SK-N-SH treated with all-trans-retinoic acid at 6 μM for 48 hours (cell line): Measurements from ENCODE around the gene PIK3R6.

Experiments used
- ATAC-seq: fragments of 200-7000 bp; cut with Tn5 transposase; 3 replicates; pipeline ENCODE4 v1.9.1; 2020; ENCODE audit warnings: mild to moderate bottlenecking, moderate library complexity
- ARNTL ChIP-seq: fragments of 450-650 bp; formaldehyde crosslinking; IDR thresholded peaks from 2 replicates; pipeline ENCODE4 v1.5.0; 2020; ENCODE audit warnings: low read depth, mild to moderate bottlenecking, moderate library complexity, borderline replicate concordance
- BACH2 ChIP-seq: fragments of 250-450 bp; sonication (Bioruptor Pico); IDR thresholded peaks from 2 replicates; pipeline ENCODE4 v1.9.0; 2021; ENCODE audit warnings: mild to moderate bottlenecking, borderline replicate concordance
- ESRRG ChIP-seq: fragments of 250-450 bp; sonication (Bioruptor Pico); IDR thresholded peaks from 2 replicates; pipeline ENCODE4 v1.6.1; 2021; ENCODE audit warnings: mild to moderate bottlenecking
- GLIS3 ChIP-seq: fragments of 250-450 bp; sonication (Bioruptor Pico); IDR thresholded peaks from 2 replicates; pipeline ENCODE4 v1.5.0; 2020; ENCODE audit warnings: mild to moderate bottlenecking, moderate library complexity
- ISL1 ChIP-seq: fragments of 250-450 bp; sonication (Bioruptor Pico); IDR thresholded peaks from 2 replicates; pipeline ENCODE4 v2.1.2; 2022; ENCODE audit warnings: mild to moderate bottlenecking, moderate library complexity
- OSR1 ChIP-seq: fragments of 250-450 bp; sonication (Bioruptor Pico); IDR thresholded peaks from 2 replicates; pipeline ENCODE4 v1.8.0; 2022; ENCODE audit warnings: moderate library complexity, mild to moderate bottlenecking, inconsistent platforms
- PPARA ChIP-seq: fragments of 250-450 bp; sonication (Bioruptor Pico); IDR thresholded peaks from 2 replicates; pipeline ENCODE4 v1.5.0; 2020; ENCODE audit warnings: mild to moderate bottlenecking, borderline replicate concordance
- RARB ChIP-seq: fragments of 250-450 bp; sonication (Bioruptor Pico); IDR thresholded peaks from 2 replicates; pipeline ENCODE4 v1.8.0; 2021; ENCODE audit warnings: mild to moderate bottlenecking, moderate library complexity
- SNAI2 ChIP-seq: fragments of 250-450 bp; sonication (Bioruptor Pico); IDR thresholded peaks from 2 replicates; pipeline ENCODE4 v1.5.0; 2020; ENCODE audit warnings: mild to moderate bottlenecking, moderate library complexity
- TCF4 ChIP-seq: fragments of 250-450 bp; sonication (Bioruptor Pico); IDR thresholded peaks from 2 replicates; pipeline ENCODE4 v1.8.0; 2021; ENCODE audit warnings: mild to moderate bottlenecking, moderate library complexity, borderline replicate concordance
- TOX ChIP-seq: fragments of 250-450 bp; sonication (Bioruptor Pico); IDR thresholded peaks from 2 replicates; pipeline ENCODE4 v1.8.0; 2021; ENCODE audit warnings: mild to moderate bottlenecking, moderate library complexity, borderline replicate concordance
- ZC3H10 ChIP-seq: fragments of 250-450 bp; sonication (Bioruptor Pico); IDR thresholded peaks from 2 replicates; pipeline ENCODE4 v1.5.1; 2021; ENCODE audit warnings: mild to moderate bottlenecking, moderate library complexity
- ZFP3 ChIP-seq: fragments of 250-450 bp; sonication (Bioruptor Pico); IDR thresholded peaks from 2 replicates; pipeline ENCODE4 v1.5.0; 2020; ENCODE audit warnings: mild to moderate bottlenecking, moderate library complexity
- ZFP30 ChIP-seq: fragments of 450-650 bp; formaldehyde crosslinking; IDR thresholded peaks from 2 replicates; pipeline ENCODE4 v1.5.0; 2022; ENCODE audit warnings: mild to moderate bottlenecking, moderate library complexity
- ZNF565 ChIP-seq: fragments of 450-650 bp; formaldehyde crosslinking; conservative IDR thresholded peaks from 2 replicates; pipeline ENCODE4 v1.5.0; 2020; ENCODE audit warnings: low read depth, mild to moderate bottlenecking, moderate library complexity
- ZNF8 ChIP-seq: fragments of 450-650 bp; formaldehyde crosslinking; IDR thresholded peaks from 2 replicates; pipeline ENCODE4 v1.5.0; 2020; ENCODE audit warnings: mild to moderate bottlenecking, moderate library complexity
- TF ChIP-seq, protein P1 (sequence below): fragments of 250-450 bp; sonication (Bioruptor Pico); IDR thresholded peaks from 2 replicates; pipeline ENCODE4 v1.5.0; 2020; ENCODE audit warnings: mild to moderate bottlenecking, moderate library complexity
- TF ChIP-seq, protein P2 (sequence below): fragments of 250-450 bp; sonication (Bioruptor Pico); IDR thresholded peaks from 2 replicates; pipeline ENCODE4 v1.8.0; 2020; ENCODE audit warnings: mild to moderate bottlenecking, moderate library complexity, borderline replicate concordance
- TF ChIP-seq, protein P3 (sequence below): fragments of 250-450 bp; sonication (Bioruptor Pico); IDR thresholded peaks from 2 replicates; pipeline ENCODE4 v1.5.1; 2020; ENCODE audit warnings: low read depth, mild to moderate bottlenecking, moderate library complexity
- TF ChIP-seq, protein P4 (sequence below): fragments of 250-450 bp; sonication (Bioruptor Pico); IDR thresholded peaks from 2 replicates; pipeline ENCODE4 v1.5.1; 2021; ENCODE audit warnings: mild to moderate bottlenecking, moderate library complexity
- TF ChIP-seq, protein P5 (sequence below): fragments of 250-450 bp; sonication (Bioruptor Pico); IDR thresholded peaks from 2 replicates; pipeline ENCODE4 v1.8.0; 2021; ENCODE audit warnings: low read depth, mild to moderate bottlenecking, moderate library complexity, borderline replicate concordance

The PIK3R6 gene

DNA sequence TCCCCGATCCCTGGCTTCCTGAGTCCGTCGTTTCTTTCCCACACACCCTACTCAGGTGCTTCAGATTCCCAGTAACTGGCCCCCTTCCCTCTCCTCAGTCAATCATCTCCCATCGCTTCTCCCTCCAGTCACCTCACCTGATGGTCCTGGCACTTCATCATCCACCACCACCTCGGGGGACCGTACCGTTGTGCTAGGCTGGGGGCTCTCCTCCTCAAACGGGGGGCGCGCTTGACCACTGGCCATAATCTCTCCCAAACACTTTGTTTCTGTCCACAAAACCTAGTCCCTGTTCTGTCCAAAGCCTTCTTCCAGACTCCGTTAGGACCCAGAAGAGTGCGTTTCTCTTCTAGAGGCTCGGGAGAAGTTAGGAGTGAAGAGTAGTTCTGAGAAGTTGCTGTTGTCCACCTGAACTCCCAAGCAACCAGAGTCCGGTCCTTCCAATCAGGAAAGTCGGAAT lies 109.3 kb downstream of the PIK3R6 start, which contains the start of gene SPDYE4:
SPDYE4 (minus strand) TSS at position 410 of the 460 bp plus-strand sequence; CDS start at position 246, 164 bp downstream.
- TF ChIP-seq, protein P1, sequence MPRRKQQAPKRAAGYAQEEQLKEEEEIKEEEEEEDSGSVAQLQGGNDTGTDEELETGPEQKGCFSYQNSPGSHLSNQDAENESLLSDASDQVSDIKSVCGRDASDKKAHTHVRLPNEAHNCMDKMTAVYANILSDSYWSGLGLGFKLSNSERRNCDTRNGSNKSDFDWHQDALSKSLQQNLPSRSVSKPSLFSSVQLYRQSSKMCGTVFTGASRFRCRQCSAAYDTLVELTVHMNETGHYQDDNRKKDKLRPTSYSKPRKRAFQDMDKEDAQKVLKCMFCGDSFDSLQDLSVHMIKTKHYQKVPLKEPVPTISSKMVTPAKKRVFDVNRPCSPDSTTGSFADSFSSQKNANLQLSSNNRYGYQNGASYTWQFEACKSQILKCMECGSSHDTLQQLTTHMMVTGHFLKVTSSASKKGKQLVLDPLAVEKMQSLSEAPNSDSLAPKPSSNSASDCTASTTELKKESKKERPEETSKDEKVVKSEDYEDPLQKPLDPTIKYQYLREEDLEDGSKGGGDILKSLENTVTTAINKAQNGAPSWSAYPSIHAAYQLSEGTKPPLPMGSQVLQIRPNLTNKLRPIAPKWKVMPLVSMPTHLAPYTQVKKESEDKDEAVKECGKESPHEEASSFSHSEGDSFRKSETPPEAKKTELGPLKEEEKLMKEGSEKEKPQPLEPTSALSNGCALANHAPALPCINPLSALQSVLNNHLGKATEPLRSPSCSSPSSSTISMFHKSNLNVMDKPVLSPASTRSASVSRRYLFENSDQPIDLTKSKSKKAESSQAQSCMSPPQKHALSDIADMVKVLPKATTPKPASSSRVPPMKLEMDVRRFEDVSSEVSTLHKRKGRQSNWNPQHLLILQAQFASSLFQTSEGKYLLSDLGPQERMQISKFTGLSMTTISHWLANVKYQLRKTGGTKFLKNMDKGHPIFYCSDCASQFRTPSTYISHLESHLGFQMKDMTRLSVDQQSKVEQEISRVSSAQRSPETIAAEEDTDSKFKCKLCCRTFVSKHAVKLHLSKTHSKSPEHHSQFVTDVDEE (CRISPR knock-in tag): no peak
- TF ChIP-seq, protein P2, sequence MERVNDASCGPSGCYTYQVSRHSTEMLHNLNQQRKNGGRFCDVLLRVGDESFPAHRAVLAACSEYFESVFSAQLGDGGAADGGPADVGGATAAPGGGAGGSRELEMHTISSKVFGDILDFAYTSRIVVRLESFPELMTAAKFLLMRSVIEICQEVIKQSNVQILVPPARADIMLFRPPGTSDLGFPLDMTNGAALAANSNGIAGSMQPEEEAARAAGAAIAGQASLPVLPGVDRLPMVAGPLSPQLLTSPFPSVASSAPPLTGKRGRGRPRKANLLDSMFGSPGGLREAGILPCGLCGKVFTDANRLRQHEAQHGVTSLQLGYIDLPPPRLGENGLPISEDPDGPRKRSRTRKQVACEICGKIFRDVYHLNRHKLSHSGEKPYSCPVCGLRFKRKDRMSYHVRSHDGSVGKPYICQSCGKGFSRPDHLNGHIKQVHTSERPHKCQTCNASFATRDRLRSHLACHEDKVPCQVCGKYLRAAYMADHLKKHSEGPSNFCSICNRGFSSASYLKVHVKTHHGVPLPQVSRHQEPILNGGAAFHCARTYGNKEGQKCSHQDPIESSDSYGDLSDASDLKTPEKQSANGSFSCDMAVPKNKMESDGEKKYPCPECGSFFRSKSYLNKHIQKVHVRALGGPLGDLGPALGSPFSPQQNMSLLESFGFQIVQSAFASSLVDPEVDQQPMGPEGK (CRISPR knock-in tag): no peak
- TF ChIP-seq SNAI2 (CRISPR knock-in tag) (no peak), TCF4 (CRISPR knock-in tag) (no peak), BACH2 (CRISPR knock-in tag) (no peak), PPARA (CRISPR knock-in tag) (no peak), ZC3H10 (CRISPR knock-in tag) (no peak), ZFP30 (CRISPR knock-in tag) (no peak), ZFP3 (CRISPR knock-in tag) (no peak), ZNF565 (CRISPR knock-in tag) (no peak), ESRRG (CRISPR knock-in tag) (no peak), OSR1 (CRISPR knock-in tag) (no peak), ISL1 (no peak), TOX (CRISPR knock-in tag) (no peak)
- TF ChIP-seq, protein P3, sequence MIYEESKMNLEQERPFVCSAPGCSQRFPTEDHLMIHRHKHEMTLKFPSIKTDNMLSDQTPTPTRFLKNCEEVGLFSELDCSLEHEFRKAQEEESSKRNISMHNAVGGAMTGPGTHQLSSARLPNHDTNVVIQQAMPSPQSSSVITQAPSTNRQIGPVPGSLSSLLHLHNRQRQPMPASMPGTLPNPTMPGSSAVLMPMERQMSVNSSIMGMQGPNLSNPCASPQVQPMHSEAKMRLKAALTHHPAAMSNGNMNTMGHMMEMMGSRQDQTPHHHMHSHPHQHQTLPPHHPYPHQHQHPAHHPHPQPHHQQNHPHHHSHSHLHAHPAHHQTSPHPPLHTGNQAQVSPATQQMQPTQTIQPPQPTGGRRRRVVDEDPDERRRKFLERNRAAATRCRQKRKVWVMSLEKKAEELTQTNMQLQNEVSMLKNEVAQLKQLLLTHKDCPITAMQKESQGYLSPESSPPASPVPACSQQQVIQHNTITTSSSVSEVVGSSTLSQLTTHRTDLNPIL (CRISPR knock-in tag): no peak
- TF ChIP-seq, protein P4, sequence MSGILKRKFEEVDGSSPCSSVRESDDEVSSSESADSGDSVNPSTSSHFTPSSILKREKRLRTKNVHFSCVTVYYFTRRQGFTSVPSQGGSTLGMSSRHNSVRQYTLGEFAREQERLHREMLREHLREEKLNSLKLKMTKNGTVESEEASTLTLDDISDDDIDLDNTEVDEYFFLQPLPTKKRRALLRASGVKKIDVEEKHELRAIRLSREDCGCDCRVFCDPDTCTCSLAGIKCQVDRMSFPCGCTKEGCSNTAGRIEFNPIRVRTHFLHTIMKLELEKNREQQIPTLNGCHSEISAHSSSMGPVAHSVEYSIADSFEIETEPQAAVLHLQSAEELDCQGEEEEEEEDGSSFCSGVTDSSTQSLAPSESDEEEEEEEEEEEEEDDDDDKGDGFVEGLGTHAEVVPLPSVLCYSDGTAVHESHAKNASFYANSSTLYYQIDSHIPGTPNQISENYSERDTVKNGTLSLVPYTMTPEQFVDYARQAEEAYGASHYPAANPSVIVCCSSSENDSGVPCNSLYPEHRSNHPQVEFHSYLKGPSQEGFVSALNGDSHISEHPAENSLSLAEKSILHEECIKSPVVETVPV (CRISPR knock-in tag): no peak
- no peak for ATAC-seq

DNA sequence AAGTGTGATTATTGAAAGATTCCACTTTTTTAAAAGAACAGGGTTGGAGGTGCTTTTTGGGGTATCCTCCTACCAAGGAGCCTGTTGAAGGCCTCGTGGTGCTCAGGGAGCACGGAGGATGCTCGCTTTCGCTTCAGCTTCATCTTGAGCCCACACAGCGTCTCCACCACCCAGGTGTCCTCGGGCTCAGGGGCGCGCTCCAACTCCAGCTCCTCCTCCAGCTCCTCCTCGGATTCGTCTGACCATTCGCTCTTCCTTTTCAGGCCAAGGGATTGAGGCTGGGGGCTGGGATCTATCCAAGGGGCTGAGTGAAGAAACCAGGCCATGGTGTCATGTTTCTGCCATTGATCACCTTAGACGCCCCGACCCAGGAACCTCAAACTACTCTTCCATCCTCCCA lies 110.3 kb downstream of the PIK3R6 start:
- ATAC-seq: no peak
- TF ChIP-seq ISL1 (no peak), ARNTL (no peak)

DNA sequence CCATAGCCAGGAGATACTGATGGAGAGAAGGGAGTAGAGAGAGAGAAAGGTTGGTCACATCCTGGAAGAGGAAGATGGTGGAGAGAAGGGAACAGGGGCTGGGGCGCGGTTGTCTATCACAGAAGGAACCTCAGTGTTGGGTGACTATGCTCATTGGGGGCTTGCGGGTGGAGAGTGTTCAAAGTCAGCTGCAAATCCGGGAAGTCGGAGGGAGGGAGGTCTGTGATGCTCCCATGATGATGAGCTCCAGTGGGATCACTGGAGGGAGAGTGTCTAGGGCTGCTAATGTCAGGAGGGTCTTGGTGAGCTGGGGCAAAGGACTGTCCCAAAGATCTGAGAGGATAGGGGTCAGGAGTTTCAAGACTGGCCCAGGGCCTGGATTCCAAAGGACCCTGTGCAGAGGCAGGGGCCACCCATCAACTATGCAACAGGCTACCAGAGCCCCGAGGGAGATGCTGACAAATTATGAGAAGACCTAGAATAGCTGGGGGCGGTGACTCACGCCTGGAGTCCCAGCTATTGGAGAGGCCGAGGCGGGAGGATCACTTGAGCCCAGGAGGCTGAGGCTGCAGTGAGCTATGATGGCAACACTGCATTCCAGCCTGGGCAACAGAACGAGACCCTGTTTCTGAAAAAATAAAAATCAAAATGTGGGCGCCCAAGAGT lies 111.8 kb downstream of the PIK3R6 start:
- ATAC-seq: no peak
- TF ChIP-seq RARB: no peak
- TF ChIP-seq, all 23 proteins: peak for 0

DNA sequence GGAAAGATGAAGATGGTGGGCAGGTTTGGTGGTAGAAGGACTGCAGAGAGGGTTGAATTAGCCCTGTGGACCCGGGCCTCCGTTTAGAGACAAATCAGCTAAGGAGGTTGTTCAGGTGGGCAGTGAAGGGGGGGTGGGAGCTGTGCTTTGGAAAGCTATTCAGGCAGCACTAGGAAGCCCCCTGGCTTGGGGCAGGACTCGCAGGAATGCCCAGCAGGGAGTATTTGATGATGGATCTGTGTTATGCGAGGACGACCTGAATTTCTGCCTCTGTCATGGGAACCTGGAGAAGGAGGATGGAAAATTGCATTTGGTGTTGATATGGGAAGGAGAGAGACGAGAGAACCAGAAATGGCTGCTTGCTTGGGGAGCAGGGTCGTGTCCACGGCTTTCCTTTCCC lies 112.6 kb downstream of the PIK3R6 start:
- TF ChIP-seq GLIS3 (no peak), SNAI2 (CRISPR knock-in tag) (no peak), ZNF8 (CRISPR knock-in tag) (no peak), RARB (no peak), ZC3H10 (CRISPR knock-in tag) (no peak), BACH2 (CRISPR knock-in tag) (no peak), ZNF565 (CRISPR knock-in tag) (no peak), ZFP30 (CRISPR knock-in tag) (no peak), PPARA (CRISPR knock-in tag) (no peak), ZFP3 (CRISPR knock-in tag) (no peak)
- TF ChIP-seq, protein P5, sequence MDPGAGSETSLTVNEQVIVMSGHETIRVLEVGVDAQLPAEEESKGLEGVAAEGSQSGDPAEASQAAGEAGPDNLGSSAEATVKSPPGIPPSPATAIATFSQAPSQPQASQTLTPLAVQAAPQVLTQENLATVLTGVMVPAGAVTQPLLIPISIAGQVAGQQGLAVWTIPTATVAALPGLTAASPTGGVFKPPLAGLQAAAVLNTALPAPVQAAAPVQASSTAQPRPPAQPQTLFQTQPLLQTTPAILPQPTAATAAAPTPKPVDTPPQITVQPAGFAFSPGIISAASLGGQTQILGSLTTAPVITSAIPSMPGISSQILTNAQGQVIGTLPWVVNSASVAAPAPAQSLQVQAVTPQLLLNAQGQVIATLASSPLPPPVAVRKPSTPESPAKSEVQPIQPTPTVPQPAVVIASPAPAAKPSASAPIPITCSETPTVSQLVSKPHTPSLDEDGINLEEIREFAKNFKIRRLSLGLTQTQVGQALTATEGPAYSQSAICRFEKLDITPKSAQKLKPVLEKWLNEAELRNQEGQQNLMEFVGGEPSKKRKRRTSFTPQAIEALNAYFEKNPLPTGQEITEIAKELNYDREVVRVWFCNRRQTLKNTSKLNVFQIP (CRISPR knock-in tag): no peak
- TF ChIP-seq, protein P2 (CRISPR knock-in tag): no peak
- no peak for ATAC-seq
